GM19025 (cell line): ENCODE data around the gene TMEM63B.
"Not testable (repeated sequence)": the region's sequence is repeated elsewhere in the genome, so short reads cannot be mapped to it uniquely, and the experiment has no call there.

Source experiments
- ATAC-seq: cut with Tn5 transposase; IDR thresholded peaks from one replicate; pipeline ENCODE4 v1.9.1; 2021; ENCODE audit warnings: mild to moderate bottlenecking, low read depth, moderate library complexity; ENCODE audit not compliant: unreplicated experiment

TMEM63B gene

DNA sequence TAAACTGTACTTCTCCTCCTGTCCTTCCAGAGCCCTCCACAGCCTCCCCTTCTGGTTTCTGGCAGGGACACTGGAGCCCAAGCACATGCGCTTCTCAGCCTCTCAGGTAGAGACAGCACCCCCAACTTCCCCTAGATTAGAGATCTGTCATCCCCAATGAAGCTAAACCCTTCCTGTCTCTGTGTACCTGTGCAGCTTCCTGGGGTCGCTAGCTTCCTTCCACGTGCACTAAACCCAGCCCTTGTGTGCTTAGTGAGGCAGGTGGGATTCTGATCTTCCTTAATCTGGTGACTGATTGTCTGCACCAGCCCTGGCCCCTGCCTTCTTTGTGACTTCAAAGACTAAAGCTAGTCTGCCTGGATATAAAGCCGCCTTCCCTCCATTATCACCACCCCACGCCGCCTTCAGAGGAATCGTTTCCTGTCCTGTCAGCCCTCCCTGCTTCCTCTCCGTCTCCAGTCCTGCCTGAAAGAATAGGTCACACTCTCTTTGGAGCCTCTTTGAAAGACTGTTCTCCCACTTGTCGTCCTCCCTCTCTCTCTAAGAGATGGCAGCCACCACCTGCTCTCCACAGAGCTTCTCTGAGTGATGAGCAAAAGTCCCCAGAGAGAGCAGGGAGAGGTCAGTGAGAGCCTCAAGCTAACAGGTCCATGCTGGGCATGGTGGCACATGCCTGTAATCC, 58.7 kb downstream of the TMEM63B start:
- no peak for ATAC-seq

- ATAC-seq = no peak
These were observed 59.3 kb downstream of the TMEM63B start for GRCh38 chr6:44186635-44187025.

GRCh38 chr6:44188819-44189218, 61.5 kb downstream of the TMEM63B start:
- ATAC-seq = no peak

GRCh38 chr6:44189257-44189656, 61.9 kb downstream of the TMEM63B start:
- ATAC-seq = no peak

GRCh38 chr6:44190715-44191114, 63.4 kb downstream of the TMEM63B start:
- no peak for ATAC-seq

GRCh38 chr6:44192428-44193041, 65.2 kb downstream of the TMEM63B start:
- ATAC-seq = no peak

- ATAC-seq = no peak
These were observed 66.1 kb downstream of the TMEM63B start for GRCh38 chr6:44193307-44193910.

GRCh38 chr6:44194326-44194725, 67.0 kb downstream of the TMEM63B start:
- ATAC-seq = no peak

- not testable (repeated sequence) for ATAC-seq
These were observed 69.0 kb downstream of the TMEM63B start for GRCh38 chr6:44196351-44196750.

- ATAC-seq = no peak
These were observed 71.3 kb downstream of the TMEM63B start for GRCh38 chr6:44198684-44199083.

- ATAC-seq = no peak
These were observed 72.5 kb downstream of the TMEM63B start for GRCh38 chr6:44199883-44200282.

GRCh38 chr6:44201200-44201599, 73.8 kb downstream of the TMEM63B start:
- no peak for ATAC-seq

DNA sequence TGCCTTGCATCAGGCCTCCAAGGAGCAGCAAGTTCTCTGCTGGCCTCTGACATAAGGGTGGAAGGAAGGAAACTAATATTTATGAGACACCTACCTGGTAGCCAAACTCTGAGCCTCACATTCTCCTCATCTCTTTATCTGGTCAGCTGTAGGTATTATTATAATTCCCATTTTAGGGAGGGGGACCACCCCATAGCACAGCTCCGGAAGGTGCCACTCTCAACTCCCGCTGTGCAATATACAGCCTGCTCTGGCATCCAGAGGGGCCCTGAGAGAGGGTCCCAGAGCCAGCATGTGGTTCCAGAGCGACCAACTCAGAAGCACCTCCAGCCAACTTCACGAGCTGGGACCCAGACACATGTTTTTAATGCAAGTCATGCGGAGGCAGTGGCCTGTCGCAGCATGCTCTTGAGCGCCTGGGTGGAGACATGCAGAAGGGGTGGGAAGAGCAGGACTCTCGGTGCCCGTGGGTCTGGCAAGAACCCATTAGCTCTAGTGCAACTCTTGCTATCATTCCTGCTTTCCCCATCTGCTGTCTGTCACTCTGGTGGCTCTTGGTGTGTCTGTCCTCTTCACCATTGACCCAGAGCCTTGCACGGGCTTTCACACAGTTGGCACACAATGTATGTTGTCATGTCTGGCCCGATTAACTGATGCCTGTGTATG, 74.4 kb downstream of the TMEM63B start:
- no peak for ATAC-seq

DNA sequence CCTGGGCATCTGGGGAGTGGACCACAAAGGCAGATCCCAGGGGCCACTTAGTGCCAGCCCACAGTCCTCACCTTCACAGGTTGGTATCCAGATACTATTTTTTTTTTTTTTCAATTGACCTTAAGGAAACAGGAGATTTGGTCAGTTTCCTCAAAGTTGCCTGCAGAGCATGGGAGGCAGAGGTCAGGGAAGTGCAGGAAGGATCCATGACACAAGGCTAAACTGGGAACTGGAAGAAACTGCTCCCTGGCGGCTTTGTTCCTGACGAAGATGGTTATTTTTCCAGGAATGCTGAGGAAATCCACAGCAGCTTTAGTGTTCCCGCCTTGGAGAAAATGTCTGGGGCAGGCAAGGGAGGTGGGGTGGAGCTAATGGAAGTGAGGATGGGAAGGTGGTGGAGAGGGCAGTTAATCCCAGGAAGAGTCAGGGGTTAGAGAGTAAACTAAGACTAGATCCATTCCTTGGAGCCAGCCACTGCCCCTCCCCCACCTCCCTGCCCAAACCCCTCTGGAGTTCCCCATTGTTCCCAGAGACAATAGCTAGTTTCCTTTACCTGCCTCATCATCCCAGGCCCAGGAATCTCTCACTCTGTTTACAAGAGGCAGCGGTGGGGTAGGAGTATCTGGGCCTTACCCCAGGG, 75.1 kb downstream of the TMEM63B start:
- no peak for ATAC-seq

GRCh38 chr6:44202972-44203750, 75.8 kb downstream of the TMEM63B start:
- ATAC-seq = no peak

GRCh38 chr6:44203955-44204354, 76.6 kb downstream of the TMEM63B start:
- ATAC-seq = no peak
